Hepatocyte (in vitro differentiated cells): ENCODE results near the gene ZCCHC8.

Experiments used
- EZH2phosphoT487 ChIP-seq: fragments of 200-600 bp; sonication (generic); IDR thresholded peaks from one replicate; pipeline ENCODE4 v1.6.1; 2018; ENCODE audit warnings: antibody characterized with exemption, mild to moderate bottlenecking, low read depth, moderate library complexity; ENCODE audit not compliant: unreplicated experiment, severe bottlenecking
- TF ChIP-seq, protein P1 (sequence below): fragments of 200-600 bp; sonication (generic); IDR thresholded peaks from 2 replicates; pipeline ENCODE4 v1.5.1; 2016; ENCODE audit warnings: antibody characterized with exemption, mild to moderate bottlenecking; ENCODE audit not compliant: poor library complexity

DNA sequence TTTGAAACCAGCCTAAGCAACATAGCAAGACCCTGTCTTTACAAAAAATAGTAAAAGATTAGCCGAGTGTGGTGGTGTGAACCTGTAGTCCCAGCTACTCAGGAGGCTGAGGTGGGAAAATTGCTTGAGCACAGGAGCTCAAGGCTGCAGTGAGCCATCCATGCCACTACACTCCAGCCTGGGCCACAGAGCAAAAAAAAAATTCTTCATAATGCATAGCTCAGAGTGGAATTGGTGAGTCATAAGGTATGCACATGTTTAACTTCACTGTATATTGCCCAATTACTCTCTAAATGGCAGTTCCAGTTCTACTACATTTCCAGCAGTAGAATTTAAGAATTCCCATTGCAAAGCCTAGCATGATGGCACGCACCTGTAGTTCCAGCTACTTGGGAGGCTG, 51.4 kb downstream of the ZCCHC8 start:
- no peak for TF ChIP-seq EZH2phosphoT487
- TF ChIP-seq, protein P1, sequence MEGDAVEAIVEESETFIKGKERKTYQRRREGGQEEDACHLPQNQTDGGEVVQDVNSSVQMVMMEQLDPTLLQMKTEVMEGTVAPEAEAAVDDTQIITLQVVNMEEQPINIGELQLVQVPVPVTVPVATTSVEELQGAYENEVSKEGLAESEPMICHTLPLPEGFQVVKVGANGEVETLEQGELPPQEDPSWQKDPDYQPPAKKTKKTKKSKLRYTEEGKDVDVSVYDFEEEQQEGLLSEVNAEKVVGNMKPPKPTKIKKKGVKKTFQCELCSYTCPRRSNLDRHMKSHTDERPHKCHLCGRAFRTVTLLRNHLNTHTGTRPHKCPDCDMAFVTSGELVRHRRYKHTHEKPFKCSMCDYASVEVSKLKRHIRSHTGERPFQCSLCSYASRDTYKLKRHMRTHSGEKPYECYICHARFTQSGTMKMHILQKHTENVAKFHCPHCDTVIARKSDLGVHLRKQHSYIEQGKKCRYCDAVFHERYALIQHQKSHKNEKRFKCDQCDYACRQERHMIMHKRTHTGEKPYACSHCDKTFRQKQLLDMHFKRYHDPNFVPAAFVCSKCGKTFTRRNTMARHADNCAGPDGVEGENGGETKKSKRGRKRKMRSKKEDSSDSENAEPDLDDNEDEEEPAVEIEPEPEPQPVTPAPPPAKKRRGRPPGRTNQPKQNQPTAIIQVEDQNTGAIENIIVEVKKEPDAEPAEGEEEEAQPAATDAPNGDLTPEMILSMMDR = no peak
